ENCODE measurements around the gene OAF.

Gene OAF

DNA sequence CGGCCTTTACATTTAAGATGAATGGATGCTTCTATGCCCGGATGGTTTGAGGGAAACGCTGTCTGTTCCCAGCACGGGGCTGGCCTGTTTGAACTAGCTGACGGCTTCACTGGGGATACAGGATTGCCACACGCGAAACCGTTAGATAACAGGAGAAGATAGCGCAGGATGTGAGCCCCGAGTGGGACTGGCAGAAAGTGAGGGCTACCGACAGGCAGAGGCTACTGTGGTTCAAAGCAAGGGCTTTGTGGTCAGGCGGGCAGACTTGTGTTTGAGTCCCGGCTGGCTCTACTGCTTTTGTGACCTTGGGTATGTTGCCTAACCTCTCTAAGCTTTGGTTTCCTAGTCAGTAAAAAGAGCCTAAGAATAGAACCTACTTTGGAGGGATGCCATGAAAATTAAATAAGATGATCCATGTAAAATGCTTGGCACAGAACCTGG lies 2.8 kb upstream of the OAF start:
- Histone ChIP-seq H3K79me2 (ENCODE audit: control insufficient read depth, low read length) (no peaks in the 10 kb centered on the region), H3K4me1 (ENCODE audit: control insufficient read depth, low read length) (peaks cover 12% of the 10 kb centered on the region), H3K36me3 (ENCODE audit: control insufficient read depth, low read length) (no peaks in the 10 kb centered on the region), H3K4me3 (ENCODE audit: low read length) (no peak overlapping the region), H4K20me1 (ENCODE audit: control insufficient read depth, insufficient read depth, low read depth, low read length) (no peaks in the 10 kb centered on the region), H3K27me3 (ENCODE audit: control insufficient read depth, low read length) (peaks cover 32% of the 10 kb centered on the region), H3K9me2 (replicated peaks; ENCODE audit: control insufficient read depth, low read length) (no peaks in the 10 kb centered on the region), H3K9me3 (ENCODE audit: control insufficient read depth, insufficient read depth, low read length) (no peaks in the 10 kb centered on the region), H3K27ac (ENCODE audit: low read depth, low read length) (no peak overlapping the region), H3K4me2 (ENCODE audit: low read length) (no peak overlapping the region), H3F3A (ENCODE audit: control insufficient read depth, insufficient read depth) (no peaks in the 10 kb centered on the region)
- TF ChIP-seq EZH2phosphoT487 (IDR thresholded peaks at IDR 0.05; ENCODE audit: borderline replicate concordance, low read length) (no peak), CTCF (IDR thresholded peaks at IDR 0.05; ENCODE audit: low read depth, low read length, poor library complexity, severe bottlenecking) (no peak)

DNA sequence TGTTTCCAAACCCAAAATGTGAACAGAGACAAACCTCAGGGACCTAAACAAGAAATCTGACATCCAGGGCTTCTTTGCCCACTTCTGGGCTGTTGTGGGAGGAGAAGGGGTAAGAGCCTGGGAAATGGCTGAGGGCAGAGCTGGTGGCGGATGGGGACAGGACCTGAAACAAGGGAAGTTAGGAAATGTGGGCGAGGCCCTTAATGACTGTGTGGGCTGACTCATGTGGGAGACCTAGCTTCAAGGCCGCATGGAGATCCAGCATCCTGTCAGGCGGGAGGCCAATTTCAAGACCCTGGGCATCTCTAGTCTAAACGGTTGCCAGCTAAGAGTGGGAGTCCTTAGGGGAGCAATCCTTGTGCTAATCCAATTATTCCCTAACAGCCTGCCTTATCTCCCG lies 2.1 kb upstream of the OAF start:
- TF ChIP-seq CTCF (IDR thresholded peaks at IDR 0.05; ENCODE audit: low read depth, low read length, poor library complexity, severe bottlenecking) (no peak), EZH2phosphoT487 (IDR thresholded peaks at IDR 0.05; ENCODE audit: borderline replicate concordance, low read length) (no peak)
- Histone ChIP-seq H4K20me1 (ENCODE audit: control insufficient read depth, insufficient read depth, low read depth, low read length) (no peaks in the 10 kb centered on the region), H3K27me3 (ENCODE audit: control insufficient read depth, low read length) (peaks cover 38% of the 10 kb centered on the region), H3K4me2 (ENCODE audit: low read length) (no peak overlapping the region), H3K4me3 (ENCODE audit: low read length) (no peak overlapping the region), H3K9me3 (ENCODE audit: control insufficient read depth, insufficient read depth, low read length) (no peaks in the 10 kb centered on the region), H3F3A (ENCODE audit: control insufficient read depth, insufficient read depth) (no peaks in the 10 kb centered on the region), H3K36me3 (ENCODE audit: control insufficient read depth, low read length) (no peaks in the 10 kb centered on the region), H3K79me2 (ENCODE audit: control insufficient read depth, low read length) (no peaks in the 10 kb centered on the region), H3K4me1 (ENCODE audit: control insufficient read depth, low read length) (peaks cover 12% of the 10 kb centered on the region), H3K27ac (ENCODE audit: low read depth, low read length) (no peak overlapping the region), H3K9me2 (replicated peaks; ENCODE audit: control insufficient read depth, low read length) (no peaks in the 10 kb centered on the region)

DNA sequence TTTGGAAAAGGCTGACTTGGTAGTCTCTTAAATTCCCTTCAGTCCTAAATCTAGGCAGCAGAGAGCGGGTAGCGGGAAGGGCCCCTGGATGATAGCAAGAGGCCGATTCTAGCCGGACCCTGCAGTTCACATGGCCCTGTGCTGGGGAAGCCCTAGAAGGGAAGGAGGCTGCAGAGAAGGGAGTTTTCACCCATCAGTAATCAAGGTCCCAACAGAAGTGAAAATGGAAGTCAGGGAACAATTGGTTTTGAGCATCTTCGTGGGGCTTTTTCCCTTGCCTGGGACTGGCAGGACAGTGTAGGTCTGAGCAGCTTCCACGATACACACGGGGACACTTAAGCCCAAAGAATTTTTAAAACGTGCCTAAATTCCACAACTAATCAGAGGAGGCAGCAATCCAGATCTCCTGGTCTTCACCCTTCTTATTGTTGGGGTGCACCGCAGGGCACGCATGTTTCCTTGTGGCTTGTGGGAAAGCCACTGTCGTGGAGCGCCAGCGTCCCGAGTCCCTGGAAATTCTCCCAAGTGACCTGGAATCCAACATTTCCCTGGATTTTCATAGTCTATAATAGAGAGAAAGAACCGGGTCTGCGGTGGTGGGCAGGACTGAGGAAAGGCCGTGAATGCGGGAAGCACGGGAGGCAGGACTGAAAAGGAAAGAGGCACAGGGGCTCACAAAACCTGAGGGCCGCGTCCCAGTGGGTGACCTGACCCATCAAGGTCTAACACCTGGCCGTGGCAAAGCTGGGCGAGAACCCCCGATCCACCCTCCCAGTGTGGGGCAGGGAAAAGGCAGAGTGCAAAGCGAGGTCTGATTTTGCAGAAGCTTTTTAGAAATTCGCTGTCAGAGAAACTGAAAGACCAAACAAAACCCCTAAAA lies 846 bp upstream of the OAF start:
- Histone ChIP-seq H3K4me3 (ENCODE audit: low read length) (peak overlapping the region; percentile 69), H3K4me1 (ENCODE audit: control insufficient read depth, low read length) (peaks cover 12% of the 10 kb centered on the region), H3K4me2 (ENCODE audit: low read length) (peak overlapping the region; percentile 82), H3K9me3 (ENCODE audit: control insufficient read depth, insufficient read depth, low read length) (no peaks in the 10 kb centered on the region), H3K9me2 (replicated peaks; ENCODE audit: control insufficient read depth, low read length) (no peaks in the 10 kb centered on the region), H3K27me3 (ENCODE audit: control insufficient read depth, low read length) (peaks cover 38% of the 10 kb centered on the region), H4K20me1 (ENCODE audit: control insufficient read depth, insufficient read depth, low read depth, low read length) (no peaks in the 10 kb centered on the region), H3F3A (ENCODE audit: control insufficient read depth, insufficient read depth) (no peaks in the 10 kb centered on the region), H3K36me3 (ENCODE audit: control insufficient read depth, low read length) (no peaks in the 10 kb centered on the region), H3K27ac (ENCODE audit: low read depth, low read length) (no peak overlapping the region), H3K79me2 (ENCODE audit: control insufficient read depth, low read length) (no peaks in the 10 kb centered on the region)
- TF ChIP-seq EZH2phosphoT487 (IDR thresholded peaks at IDR 0.05; ENCODE audit: borderline replicate concordance, low read length): 0 out of 2 replicates have a peak, but pooled peaks have one; percentile 68
- no peak for TF ChIP-seq CTCF (IDR thresholded peaks at IDR 0.05; ENCODE audit: low read depth, low read length, poor library complexity, severe bottlenecking)

Data from DOHH2 (cell line).